CD4-positive, alpha-beta T cell (primary cell): ENCODE results near the gene KRT6B. TPM values are rescaled to one million over a fixed set of nuclear protein-coding genes. Genes with fewer than 3 reads are reported as not detected.
"Not testable (repeated sequence)": the region's sequence is repeated elsewhere in the genome, so short reads cannot be mapped to it uniquely, and the experiment has no call there.

Experiments used
- ATAC-seq: fragments of 200-7000 bp; cut with Tn5 transposase; one replicate; pipeline ENCODE4 v1.10.0; 2022; ENCODE audit warnings: mild to moderate bottlenecking; ENCODE audit not compliant: poor library complexity
- CTCF ChIA-PET: fragments of 350-600 bp; sonication (Branson Sonifier 250); formaldehyde crosslinking; loops from one replicate; lab custom pipeline; 2021; ENCODE audit warnings: antibody characterized with exemption, inconsistent platforms; lab: Charles Lee
- POLR2A ChIA-PET: fragments of 350-600 bp; sonication (Branson Sonifier 250); formaldehyde crosslinking; loops from one replicate; lab custom pipeline; 2021; ENCODE audit warnings: antibody characterized with exemption, inconsistent platforms; lab: Charles Lee
- DNase-seq, 14 experiments: peaks; one replicate each; pipeline ENCODE4 v3.0.0-alpha.2; 2013 to 2020; ENCODE audit warnings: mixed read lengths in 2 of 14
- H3K27ac ChIP-seq, 2 donors: one replicate each; pipeline versions ENCODE4 v1.5.1 to v1.7.0; 2013; ENCODE audit warnings: low read length in 2 of 2, low read depth in 1 of 2, mild to moderate bottlenecking in 1 of 2
- H3K27me3 ChIP-seq, 2 experiments: 1 replicate in 1 of 2; 2 replicates in 1 of 2; pipeline versions ENCODE4 v1.6.1 to v1.7.0; 2013; ENCODE audit warnings: low read length in 2 of 2, control low read depth in 1 of 2, mild to moderate bottlenecking in 1 of 2, moderate library complexity in 1 of 2; ENCODE audit not compliant: insufficient read depth in 2 of 2, control insufficient read depth in 1 of 2
- H3K36me3 ChIP-seq: one replicate; pipeline ENCODE4 v1.6.1; 2013; ENCODE audit warnings: low read length, control low read depth; ENCODE audit not compliant: insufficient read depth
- H3K4me1 ChIP-seq: one replicate; pipeline ENCODE4 v1.6.1; 2013; ENCODE audit warnings: low read length, control low read depth; ENCODE audit not compliant: insufficient read depth
- H3K4me3 ChIP-seq: one replicate; pipeline ENCODE4 v1.5.1; 2013; ENCODE audit warnings: mild to moderate bottlenecking, low read length, moderate library complexity
- H3K9me3 ChIP-seq, 2 experiments: 1 replicate in 1 of 2; 2 replicates in 1 of 2; pipeline versions ENCODE4 v1.6.1 to v1.7.0; 2013; ENCODE audit warnings: low read length in 2 of 2, mild to moderate bottlenecking in 2 of 2, control low read depth in 1 of 2, moderate library complexity in 1 of 2; ENCODE audit not compliant: control insufficient read depth in 1 of 2, insufficient read depth in 1 of 2
- H3K27ac Mint-ChIP-seq: one replicate; pipeline ENCODE4 v1.8.0; 2020; ENCODE audit warnings: mixed read lengths
- H3K27me3 Mint-ChIP-seq: one replicate; pipeline ENCODE4 v1.8.0; 2021; ENCODE audit warnings: mixed read lengths
- H3K36me3 Mint-ChIP-seq: one replicate; pipeline ENCODE4 v1.8.0; 2021; ENCODE audit warnings: low read depth, mixed read lengths
- H3K4me1 Mint-ChIP-seq: one replicate; pipeline ENCODE4 v1.8.0; 2021; ENCODE audit warnings: low read depth, mixed read lengths
- H3K4me3 Mint-ChIP-seq: one replicate; pipeline ENCODE4 v1.8.0; 2020; ENCODE audit warnings: mild to moderate bottlenecking, mixed read lengths
- H3K9me3 Mint-ChIP-seq: one replicate; pipeline ENCODE4 v1.8.0; 2020; ENCODE audit warnings: mixed read lengths
- intact Hi-C, 2 experiments: fragments of 100-400 bp; cut with DNase I in 1 of 2; cut with micrococcal nuclease in 1 of 2; formaldehyde crosslinking; loops; one replicate each; pipeline versions ENCODE4 v1.15.1 to v1.9.0; 2023 to 2025; cut with DNase I, micrococcal nuclease
- total RNA-seq, 174 experiments: library from RNA in 2 of 174; stranded (reverse) in 2 of 174; gene quantifications; one replicate each; pipeline ENCODE4 v1.2.3 and lab custom pipeline; 2021 to 2026
- TF ChIP-seq, protein P1 (sequence below): fragments of 200-600 bp; IDR thresholded peaks from one replicate; pipeline ENCODE4 v1.8.0; 2022; ENCODE audit warnings: antibody characterized with exemption, mild to moderate bottlenecking

KRT6B gene
- total RNA-seq, 2 experiments from 2014 or later: not detected

DNA sequence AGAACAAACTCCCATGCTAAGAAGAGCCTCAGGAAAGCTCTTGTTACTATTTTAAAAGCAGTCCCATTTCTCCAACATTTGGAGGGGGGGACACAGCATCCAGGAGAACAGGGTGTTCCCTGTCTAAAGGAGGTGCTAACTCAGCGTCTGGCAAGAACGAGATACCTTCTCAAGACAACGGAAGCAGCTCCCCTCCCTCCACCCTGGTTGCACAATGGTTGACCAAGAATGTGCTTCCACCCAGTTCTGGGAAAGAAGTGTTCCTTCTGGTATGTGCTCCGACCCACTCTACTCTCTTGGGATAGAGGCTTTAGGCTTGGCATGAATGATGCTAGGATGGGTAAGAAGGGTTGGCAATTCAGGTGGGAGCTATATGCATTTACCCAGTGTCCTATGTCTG lies 42.6 kb upstream of the KRT6B start:
- Mint-ChIP-seq H3K4me1 (no peaks in the 10 kb centered on the region), H3K27ac (no peak overlapping the region), H3K36me3 (no peaks in the 10 kb centered on the region), H3K27me3 (peaks cover 39% of the 10 kb centered on the region), H3K4me3 (no peak overlapping the region), H3K9me3 (no peaks in the 10 kb centered on the region)
- Histone ChIP-seq H3K4me3 (no peak overlapping the region), H3K36me3 (no peaks in the 10 kb centered on the region), H3K27me3 (peaks cover 0 to 8% of the 10 kb centered on the region in 2 experiments), H3K4me1 (no peaks in the 10 kb centered on the region), H3K27ac (no peak overlapping the region), H3K9me3 (no peaks in the 10 kb centered on the region)
- POLR2A ChIA-PET: no interaction called here
- intact Hi-C loops: no loop called here
- no peak for ATAC-seq
- CTCF ChIA-PET: no interaction called here
- no peak for DNase-seq
- TF ChIP-seq, protein P1, sequence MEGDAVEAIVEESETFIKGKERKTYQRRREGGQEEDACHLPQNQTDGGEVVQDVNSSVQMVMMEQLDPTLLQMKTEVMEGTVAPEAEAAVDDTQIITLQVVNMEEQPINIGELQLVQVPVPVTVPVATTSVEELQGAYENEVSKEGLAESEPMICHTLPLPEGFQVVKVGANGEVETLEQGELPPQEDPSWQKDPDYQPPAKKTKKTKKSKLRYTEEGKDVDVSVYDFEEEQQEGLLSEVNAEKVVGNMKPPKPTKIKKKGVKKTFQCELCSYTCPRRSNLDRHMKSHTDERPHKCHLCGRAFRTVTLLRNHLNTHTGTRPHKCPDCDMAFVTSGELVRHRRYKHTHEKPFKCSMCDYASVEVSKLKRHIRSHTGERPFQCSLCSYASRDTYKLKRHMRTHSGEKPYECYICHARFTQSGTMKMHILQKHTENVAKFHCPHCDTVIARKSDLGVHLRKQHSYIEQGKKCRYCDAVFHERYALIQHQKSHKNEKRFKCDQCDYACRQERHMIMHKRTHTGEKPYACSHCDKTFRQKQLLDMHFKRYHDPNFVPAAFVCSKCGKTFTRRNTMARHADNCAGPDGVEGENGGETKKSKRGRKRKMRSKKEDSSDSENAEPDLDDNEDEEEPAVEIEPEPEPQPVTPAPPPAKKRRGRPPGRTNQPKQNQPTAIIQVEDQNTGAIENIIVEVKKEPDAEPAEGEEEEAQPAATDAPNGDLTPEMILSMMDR: no peak

DNA sequence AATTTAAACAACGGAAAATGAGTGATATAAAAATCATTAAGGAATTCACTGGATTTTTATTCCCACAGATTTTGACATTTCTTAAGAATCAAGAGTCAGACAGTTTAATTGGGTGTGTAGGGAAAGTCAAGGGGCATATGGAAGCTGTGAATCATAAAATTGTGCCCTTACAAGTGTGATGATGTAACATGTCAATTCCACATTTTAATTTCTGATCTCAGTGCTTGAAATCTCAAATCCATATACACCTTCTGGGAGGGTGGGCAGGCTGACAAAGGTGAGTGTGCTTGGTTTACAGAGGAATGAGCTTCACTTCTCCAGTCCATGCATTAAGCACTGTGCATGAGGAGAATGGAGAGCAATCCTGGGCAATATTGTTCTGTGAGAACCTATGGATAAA lies 42.2 kb upstream of the KRT6B start:
- H3K36me3 Mint-ChIP-seq: no peaks in the 10 kb centered on the region
- Histone ChIP-seq H3K27ac (no peak overlapping the region), H3K9me3 (no peaks in the 10 kb centered on the region), H3K4me3 (no peak overlapping the region), H3K36me3 (no peaks in the 10 kb centered on the region), H3K4me1 (no peaks in the 10 kb centered on the region), H3K27me3 (peaks cover 0 to 8% of the 10 kb centered on the region in 2 experiments)
- H3K4me1 Mint-ChIP-seq: no peaks in the 10 kb centered on the region
- ChIA-PET CTCF (no interaction called here), POLR2A (no interaction called here)
- H3K27ac Mint-ChIP-seq: no peak overlapping the region
- H3K27me3 Mint-ChIP-seq: peaks cover 42% of the 10 kb centered on the region
- ATAC-seq (no peak), DNase-seq (no peak)
- H3K4me3 Mint-ChIP-seq: no peak overlapping the region
- no peaks in the 10 kb centered on the region for H3K9me3 Mint-ChIP-seq
- intact Hi-C loops: no loop called here
- TF ChIP-seq, protein P1: no peak

DNA sequence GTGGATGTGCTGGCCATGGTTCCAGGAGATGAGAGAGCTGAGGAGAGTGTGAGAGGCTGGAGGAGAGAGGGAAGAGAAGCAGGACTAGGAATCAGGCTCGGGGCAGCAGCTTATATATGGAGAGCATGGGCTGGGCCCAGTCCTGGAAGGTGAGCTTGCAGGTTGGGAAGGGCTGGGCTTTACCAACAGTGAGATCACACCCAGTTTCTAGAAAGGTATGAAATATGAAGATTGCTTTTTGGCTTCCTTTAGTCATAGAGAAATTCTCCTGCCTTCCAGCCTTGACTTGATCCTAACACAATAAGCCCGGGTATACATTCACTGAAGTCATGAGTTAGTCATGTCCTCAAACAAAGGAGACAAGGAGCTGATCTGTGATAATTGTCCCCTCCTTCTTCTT lies 41.2 kb upstream of the KRT6B start, which contains the start of gene KRT6A:
TSS of gene KRT6A (minus strand) at position 86 of the 400 bp plus-strand sequence. CDS start at position 17, 69 bp downstream.
- Mint-ChIP-seq H3K4me1 (no peaks in the 10 kb centered on the region), H3K27me3 (peaks cover 48% of the 10 kb centered on the region), H3K27ac (no peak within 1 kb of the TSS), H3K4me3 (no peak within 1 kb of the TSS), H3K36me3 (no peaks in the 10 kb centered on the region), H3K9me3 (no peaks in the 10 kb centered on the region)
- POLR2A ChIA-PET: no interaction called here
- TF ChIP-seq, protein P1: no peak
- H3K36me3 ChIP-seq: no peaks in the 10 kb centered on the region
- CTCF ChIA-PET: no interaction called here
- no peaks in the 10 kb centered on the region for H3K4me1 ChIP-seq
- peaks cover 0 to 6% of the 10 kb centered on the region in 2 experiments for H3K27me3 ChIP-seq
- no peak within 1 kb of the TSS for H3K27ac ChIP-seq
- intact Hi-C loops: no loop called here
- ATAC-seq: no peak
- DNase-seq: no peak
- no peak within 1 kb of the TSS for H3K4me3 ChIP-seq
- H3K9me3 ChIP-seq: no peaks in the 10 kb centered on the region

DNA sequence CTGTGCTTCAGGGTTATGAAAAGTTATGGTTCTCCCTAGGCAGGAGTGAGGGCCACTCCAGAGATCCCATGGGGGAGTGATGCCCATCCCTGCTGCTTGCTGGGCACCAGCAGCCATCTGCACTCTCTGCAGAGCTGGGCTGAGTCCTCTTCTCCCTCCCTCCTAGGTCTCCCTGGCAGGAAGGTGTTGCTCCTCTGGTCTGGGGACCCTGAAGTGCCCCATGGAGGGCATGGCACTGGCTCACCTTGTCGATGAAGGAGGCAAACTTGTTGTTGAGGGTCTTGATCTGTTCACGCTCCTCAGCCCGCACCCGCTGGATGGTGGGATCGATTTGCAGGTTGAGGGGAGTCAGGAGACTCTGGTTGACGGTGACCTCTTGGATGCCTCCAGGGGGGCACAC lies 40.5 kb upstream of the KRT6B start:
- H3K4me3 ChIP-seq, CTCF ChIA-PET, DNase-seq, H3K9me3 Mint-ChIP-seq, H3K9me3 ChIP-seq, H3K36me3 Mint-ChIP-seq, H3K27ac Mint-ChIP-seq, H3K36me3 ChIP-seq, H3K4me1 ChIP-seq, intact Hi-C loops, POLR2A ChIA-PET, H3K27ac ChIP-seq, H3K4me1 Mint-ChIP-seq, ATAC-seq, H3K4me3 Mint-ChIP-seq, H3K27me3 ChIP-seq: not testable (repeated sequence)
- peaks cover 45% of the 10 kb centered on the region for H3K27me3 Mint-ChIP-seq

DNA sequence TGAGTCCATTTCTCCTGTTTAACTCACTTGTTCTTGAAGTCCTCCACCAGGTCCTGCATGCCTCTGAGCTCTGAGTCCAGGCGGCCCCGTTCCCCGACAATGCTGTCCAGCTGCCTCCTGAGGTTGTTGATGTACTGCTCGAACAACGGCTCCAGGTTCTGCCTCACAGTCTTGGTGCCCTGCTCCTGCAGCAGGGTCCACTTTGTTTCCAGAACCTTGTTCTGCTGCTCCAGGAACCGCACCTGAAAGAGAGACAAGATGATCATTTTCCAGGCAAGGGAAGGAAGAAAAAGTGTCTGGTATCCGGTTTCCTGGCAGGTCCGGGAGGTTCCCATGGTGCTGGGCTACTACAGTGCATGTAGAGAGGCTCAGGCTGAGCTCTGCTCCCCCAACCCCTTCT lies 39.5 kb upstream of the KRT6B start:
- intact Hi-C loops, ATAC-seq, H3K36me3 Mint-ChIP-seq, H3K27ac Mint-ChIP-seq, H3K4me3 ChIP-seq, H3K36me3 ChIP-seq, H3K9me3 ChIP-seq, H3K4me1 ChIP-seq, H3K9me3 Mint-ChIP-seq, DNase-seq, CTCF ChIA-PET, H3K4me3 Mint-ChIP-seq, H3K27me3 ChIP-seq, H3K4me1 Mint-ChIP-seq, H3K27ac ChIP-seq, POLR2A ChIA-PET: not testable (repeated sequence)
- peaks cover 55% of the 10 kb centered on the region for H3K27me3 Mint-ChIP-seq
